GM12874 (cell line): ENCODE data around the gene DPEP1.

Source experiments
- TF ChIP-seq, protein P1 (sequence below): IDR thresholded peaks from 2 replicates; pipeline ENCODE4 v1.5.1; 2011; ENCODE audit warnings: low read depth, mild to moderate bottlenecking, control low read depth, low read length, moderate library complexity; ENCODE audit not compliant: insufficient read depth

The DPEP1 gene

GRCh38 chr16:89646270-89646669, 32.8 kb downstream of the DPEP1 start:
- TF ChIP-seq, protein P1, sequence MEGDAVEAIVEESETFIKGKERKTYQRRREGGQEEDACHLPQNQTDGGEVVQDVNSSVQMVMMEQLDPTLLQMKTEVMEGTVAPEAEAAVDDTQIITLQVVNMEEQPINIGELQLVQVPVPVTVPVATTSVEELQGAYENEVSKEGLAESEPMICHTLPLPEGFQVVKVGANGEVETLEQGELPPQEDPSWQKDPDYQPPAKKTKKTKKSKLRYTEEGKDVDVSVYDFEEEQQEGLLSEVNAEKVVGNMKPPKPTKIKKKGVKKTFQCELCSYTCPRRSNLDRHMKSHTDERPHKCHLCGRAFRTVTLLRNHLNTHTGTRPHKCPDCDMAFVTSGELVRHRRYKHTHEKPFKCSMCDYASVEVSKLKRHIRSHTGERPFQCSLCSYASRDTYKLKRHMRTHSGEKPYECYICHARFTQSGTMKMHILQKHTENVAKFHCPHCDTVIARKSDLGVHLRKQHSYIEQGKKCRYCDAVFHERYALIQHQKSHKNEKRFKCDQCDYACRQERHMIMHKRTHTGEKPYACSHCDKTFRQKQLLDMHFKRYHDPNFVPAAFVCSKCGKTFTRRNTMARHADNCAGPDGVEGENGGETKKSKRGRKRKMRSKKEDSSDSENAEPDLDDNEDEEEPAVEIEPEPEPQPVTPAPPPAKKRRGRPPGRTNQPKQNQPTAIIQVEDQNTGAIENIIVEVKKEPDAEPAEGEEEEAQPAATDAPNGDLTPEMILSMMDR = no peak

DNA sequence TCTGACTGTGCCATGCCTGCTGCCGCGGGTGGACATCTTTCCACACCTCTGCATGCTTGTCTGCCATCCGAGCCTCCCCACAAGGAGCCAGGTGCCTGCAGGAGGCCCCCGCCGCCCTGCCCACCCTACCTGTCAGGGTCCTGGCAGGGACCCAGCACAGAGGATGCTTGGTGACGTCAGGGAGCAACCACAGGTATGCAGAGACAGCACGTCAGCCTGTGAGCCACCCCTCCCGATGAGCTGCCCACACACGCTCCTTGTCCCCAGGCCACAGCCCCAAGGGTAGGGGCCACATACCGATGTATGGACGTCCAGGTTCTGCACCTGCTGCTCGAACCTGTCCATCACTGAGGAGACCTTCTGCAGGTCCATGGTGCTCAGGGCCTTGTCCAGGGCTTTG, 33.5 kb downstream of the DPEP1 start:
- TF ChIP-seq, protein P1 = no peak

DNA sequence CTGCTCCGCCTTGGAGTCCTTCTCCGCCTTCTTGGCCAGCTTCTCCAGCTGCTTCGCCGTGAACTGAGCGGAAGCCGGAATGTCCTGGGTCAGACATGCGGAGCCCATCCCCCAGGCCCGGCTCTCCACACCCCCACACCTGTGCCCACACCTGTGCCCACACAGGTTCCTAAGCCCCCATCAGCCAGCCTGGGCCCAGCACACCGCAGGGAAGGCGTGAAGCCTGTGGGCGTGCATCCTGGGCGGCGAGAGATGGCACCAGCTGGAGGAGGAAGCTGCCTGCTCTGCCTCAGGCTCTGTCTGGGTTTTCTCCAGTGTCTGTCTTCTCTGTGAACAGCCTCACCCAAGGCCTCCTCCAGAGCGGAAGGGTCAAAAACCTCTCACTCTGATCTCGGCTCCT, 38.1 kb downstream of the DPEP1 start:
- TF ChIP-seq, protein P1 = no peak

GRCh38 chr16:89653656-89654295, 40.3 kb downstream of the DPEP1 start:
- TF ChIP-seq, protein P1 = no peak

DNA sequence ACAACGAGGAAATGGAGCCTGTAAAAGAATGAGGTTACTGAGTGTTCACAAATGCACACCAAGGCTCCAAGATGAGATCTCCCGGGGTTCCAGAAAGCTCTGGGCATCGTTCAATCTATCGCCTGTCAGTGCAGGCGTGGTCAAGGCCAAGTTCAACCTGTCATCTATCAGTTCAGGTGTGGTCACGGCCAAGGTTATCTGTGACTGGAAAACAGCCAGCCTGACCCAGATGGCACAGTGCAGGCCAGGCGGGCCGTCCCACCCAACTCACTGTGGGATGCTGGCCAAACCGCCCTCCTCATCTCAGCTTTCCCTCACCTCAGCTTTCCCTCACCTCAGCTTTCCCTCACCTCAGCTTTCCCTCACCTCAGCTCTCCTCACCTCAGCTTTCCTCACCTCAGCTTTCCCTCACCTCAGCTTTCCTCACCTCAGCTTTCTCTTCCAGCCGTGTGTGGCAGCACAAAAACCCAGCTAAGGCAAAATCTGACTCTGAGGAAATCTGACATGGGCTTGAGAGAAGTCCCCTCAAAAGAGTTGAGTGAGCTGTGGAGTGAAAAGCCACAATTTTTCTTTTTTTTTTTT, 41.7 kb downstream of the DPEP1 start:
- TF ChIP-seq, protein P1 = no peak

- TF ChIP-seq, protein P1 = no peak
These were observed 43.1 kb downstream of the DPEP1 start for GRCh38 chr16:89656435-89657121.

- TF ChIP-seq, protein P1 = no peak
These were observed 44.2 kb downstream of the DPEP1 start, which contains the start of the genes CHMP1A and SPATA33 for GRCh38 chr16:89657442-89658220. CHMP1A (minus strand) TSS chr16:89657708; CDS start chr16:89657588, 120 bp downstream. SPATA33 (plus strand) TSS chr16:89657836; CDS start chr16:89657912, 76 bp downstream.
